OCI-LY7 (cell line): ENCODE results near the gene SPC25. TPM values are rescaled to one million over a fixed set of nuclear protein-coding genes. Genes with fewer than 3 reads are reported as not detected.

Experiments used
- BruUV-seq: library from RNA; stranded (reverse); fragments of 400-500 nt; replicated peaks from 2 replicates; lab custom pipeline; 2021; lab: Mats Ljungman, UMichigan
- CTCF ChIA-PET: fragments of 300-600 bp; sonication (Branson Sonifier 250); formaldehyde crosslinking; loops from one replicate; lab custom pipeline; 2022; ENCODE audit warnings: antibody characterized with exemption; ENCODE audit not compliant: unreplicated experiment; lab: Charles Lee
- POLR2A ChIA-PET: fragments of 300-600 bp; sonication (Branson Sonifier 250); formaldehyde crosslinking; loops from one replicate; lab custom pipeline; 2022; ENCODE audit warnings: antibody characterized with exemption; lab: Charles Lee
- DNase-seq: peaks from one replicate; pipeline ENCODE4 v3.0.0-alpha.2; 2015; ENCODE audit warnings: low spot score
- H2AFZ ChIP-seq: fragments of 200-600 bp; sonication (generic), shearing (Covaris generic); 2 replicates; pipeline ENCODE4 v1.6.1; 2014; ENCODE audit warnings: mild to moderate bottlenecking, antibody characterized with exemption, low read length, moderate library complexity
- H3K27ac ChIP-seq: fragments of 200-600 bp; sonication (generic); 2 replicates; pipeline ENCODE4 v1.5.1; 2014; ENCODE audit warnings: mixed run types, low read depth, mild to moderate bottlenecking, moderate library complexity, low read length, inconsistent platforms; ENCODE audit not compliant: poor library complexity, severe bottlenecking
- H3K36me3 ChIP-seq: fragments of 200-600 bp; sonication (generic); 2 replicates; pipeline ENCODE4 v1.6.1; 2014; ENCODE audit warnings: mild to moderate bottlenecking, antibody characterized with exemption, low read length, moderate library complexity, mixed read lengths; ENCODE audit not compliant: insufficient read depth
- H3K4me1 ChIP-seq: fragments of 200-600 bp; sonication (generic); 2 replicates; pipeline ENCODE4 v1.5.1; 2014; ENCODE audit warnings: mild to moderate bottlenecking, low read length; ENCODE audit not compliant: insufficient read depth, poor library complexity, severe bottlenecking
- H3K4me2 ChIP-seq: fragments of 200-600 bp; sonication (generic); 2 replicates; pipeline ENCODE4 v1.6.1; 2014; ENCODE audit warnings: mild to moderate bottlenecking, low read length
- H3K4me3 ChIP-seq: fragments of 200-600 bp; sonication (generic); 2 replicates; pipeline ENCODE4 v1.5.1; 2014; ENCODE audit warnings: mild to moderate bottlenecking, low read depth, low read length; ENCODE audit not compliant: poor library complexity, severe bottlenecking
- H3K79me2 ChIP-seq: fragments of 200-600 bp; sonication (generic); 2 replicates; pipeline ENCODE4 v1.6.1; 2016; ENCODE audit warnings: low read depth, mild to moderate bottlenecking, low read length, moderate library complexity, mixed read lengths; ENCODE audit not compliant: insufficient read depth
- H3K9me2 ChIP-seq: fragments of 200-600 bp; sonication (generic); 2 replicates; pipeline ENCODE4 v1.6.1; 2016; ENCODE audit warnings: mild to moderate bottlenecking, low read length, mixed read lengths; ENCODE audit not compliant: insufficient read depth
- H3K9me3 ChIP-seq: fragments of 200-600 bp; sonication (generic); 2 replicates; pipeline ENCODE4 v1.6.1; 2014; ENCODE audit warnings: mild to moderate bottlenecking, mixed run types, low read length, mixed read lengths
- H4K20me1 ChIP-seq: fragments of 200-600 bp; sonication (generic); 2 replicates; pipeline ENCODE4 v1.6.1; 2014; ENCODE audit warnings: mild to moderate bottlenecking, antibody characterized with exemption, low read length, moderate library complexity, mixed read lengths; ENCODE audit not compliant: insufficient read depth
- CTCF ChIP-seq: fragments of 200-600 bp; sonication (generic); conservative IDR thresholded peaks from 2 replicates; pipeline ENCODE4 v1.5.1; 2014; ENCODE audit warnings: mild to moderate bottlenecking, antibody characterized with exemption, low read length, moderate library complexity, mixed read lengths
- EZH2phosphoT487 ChIP-seq: fragments of 200-600 bp; sonication (generic); IDR thresholded peaks from 2 replicates; pipeline ENCODE4 v1.6.1; 2018; ENCODE audit warnings: low read depth, borderline replicate concordance, mild to moderate bottlenecking, mixed run types, antibody characterized with exemption, low read length, moderate library complexity, mixed read lengths
- intact Hi-C: fragments of 100-400 bp; cut with micrococcal nuclease; formaldehyde crosslinking; loops from one replicate; pipeline ENCODE4 v1.10.0; 2022; ENCODE audit not compliant: unreplicated experiment
- total RNA-seq, 2 experiments: library from RNA; depleted of rRNA in 1 of 2; stranded (reverse); fragments of >200 nt in 1 of 2; shearing (Covaris generic) in 1 of 2; gene quantifications; 2 replicates each; pipeline ENCODE4 v1.2.3, GENCODE V29; 2014 to 2022

SPC25 gene
- total RNA-seq, 2 experiments from 2014 or later: 29.3 to 53.1 TPM

DNA sequence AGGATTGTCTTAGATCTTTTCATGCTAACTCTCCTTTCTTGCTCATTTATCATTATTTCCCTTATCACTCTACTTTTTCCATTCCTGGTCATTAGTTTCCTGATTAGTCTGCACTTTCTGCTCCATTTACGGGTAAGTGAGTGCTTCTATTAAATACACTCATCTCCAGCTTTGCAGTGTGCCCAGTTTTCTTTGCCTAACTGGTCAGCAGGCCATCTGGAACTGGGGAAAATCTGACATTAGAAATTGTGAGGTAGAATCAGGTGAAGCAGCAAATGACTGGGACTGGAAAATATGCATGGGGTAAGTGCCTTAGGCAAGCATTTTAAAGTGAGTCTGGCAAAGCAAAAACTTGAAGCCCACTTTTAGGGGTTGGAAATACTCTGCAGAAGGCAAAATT is 40.0 kb upstream of the SPC25 start:
- H3K4me3 ChIP-seq: no peak overlapping the region
- BruUV-seq: no TSS peak
- no peaks in the 10 kb centered on the region for H3K79me2 ChIP-seq
- DNase-seq: no peak
- H2AFZ ChIP-seq: no peak overlapping the region
- H3K4me2 ChIP-seq: no peak overlapping the region
- intact Hi-C loops: no loop called here
- POLR2A ChIA-PET: interaction anchor here (0.5 to 1.1 kb wide), 2 partner anchors 102 to 964 kb away, joined by 3 read pairs; no protein-coding TSS in a partner anchor
- H3K9me2 ChIP-seq: no peaks in the 10 kb centered on the region
- no peak for TF ChIP-seq EZH2phosphoT487
- no peak for TF ChIP-seq CTCF
- H3K4me1 ChIP-seq: peaks cover 7% of the 10 kb centered on the region
- CTCF ChIA-PET: no interaction called here
- no peaks in the 10 kb centered on the region for H3K9me3 ChIP-seq
- no peaks in the 10 kb centered on the region for H3K36me3 ChIP-seq
- no peak overlapping the region for H3K27ac ChIP-seq
- no peaks in the 10 kb centered on the region for H4K20me1 ChIP-seq

DNA sequence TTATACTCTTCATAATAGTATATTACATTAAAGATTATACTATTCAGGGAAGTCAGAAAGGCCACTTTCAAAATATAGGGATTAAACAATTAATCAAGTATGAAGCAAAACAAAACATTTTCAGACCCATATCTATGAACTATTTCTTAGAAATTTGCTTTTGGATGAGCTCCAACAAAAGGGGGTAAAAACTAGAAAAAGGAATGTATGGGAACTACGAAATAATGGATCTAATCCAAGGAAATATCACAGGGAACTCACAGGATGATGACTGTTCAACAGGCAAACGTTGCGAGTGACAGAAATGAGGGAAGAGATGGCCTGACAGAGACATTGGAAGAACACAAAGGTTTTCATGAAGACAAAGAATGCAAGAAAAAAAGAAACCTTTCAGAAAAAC is 38.8 kb upstream of the SPC25 start:
- no peak overlapping the region for H2AFZ ChIP-seq
- no peak for TF ChIP-seq CTCF
- TF ChIP-seq EZH2phosphoT487: no peak
- intact Hi-C loops: no loop called here
- peaks cover 7% of the 10 kb centered on the region for H3K4me1 ChIP-seq
- H4K20me1 ChIP-seq: no peaks in the 10 kb centered on the region
- no peak overlapping the region for H3K4me3 ChIP-seq
- no peak overlapping the region for H3K27ac ChIP-seq
- ChIA-PET CTCF (no interaction called here), POLR2A (interaction anchor here (0.5 kb wide), 1 partner anchor 23 kb away, joined by 3 read pairs; no protein-coding TSS in a partner anchor)
- H3K36me3 ChIP-seq: no peaks in the 10 kb centered on the region
- DNase-seq: no peak
- H3K4me2 ChIP-seq: no peak overlapping the region
- H3K79me2 ChIP-seq: no peaks in the 10 kb centered on the region
- no TSS peak for BruUV-seq
- H3K9me3 ChIP-seq: no peaks in the 10 kb centered on the region
- H3K9me2 ChIP-seq: no peaks in the 10 kb centered on the region

GRCh38 chr2:168928113-168928831 is 38.0 kb upstream of the SPC25 start:
- Histone ChIP-seq H2AFZ (no peak overlapping the region), H4K20me1 (no peaks in the 10 kb centered on the region), H3K79me2 (no peaks in the 10 kb centered on the region), H3K4me3 (no peak overlapping the region), H3K36me3 (no peaks in the 10 kb centered on the region), H3K4me1 (peaks cover 7% of the 10 kb centered on the region), H3K4me2 (no peak overlapping the region), H3K9me2 (no peaks in the 10 kb centered on the region), H3K9me3 (no peaks in the 10 kb centered on the region), H3K27ac (no peak overlapping the region)
- no TSS peak for BruUV-seq
- no peak for DNase-seq
- no peak for TF ChIP-seq CTCF
- no peak for TF ChIP-seq EZH2phosphoT487
- ChIA-PET POLR2A (interaction anchor here (0.5 kb wide), 1 partner anchor 22 kb away, joined by 3 read pairs; no protein-coding TSS in a partner anchor), CTCF (no interaction called here)
- intact Hi-C loops: no loop called here
